GM19193 (cell line): ENCODE data around the gene NUMBL.

Experiments
- POLR2A ChIP-seq: IDR thresholded peaks from 4 replicates; pipeline ENCODE4 v1.6.1; 2011; ENCODE audit not compliant: insufficient read depth, insufficient read length; ENCODE audit errors: extremely low read depth

The NUMBL gene

DNA sequence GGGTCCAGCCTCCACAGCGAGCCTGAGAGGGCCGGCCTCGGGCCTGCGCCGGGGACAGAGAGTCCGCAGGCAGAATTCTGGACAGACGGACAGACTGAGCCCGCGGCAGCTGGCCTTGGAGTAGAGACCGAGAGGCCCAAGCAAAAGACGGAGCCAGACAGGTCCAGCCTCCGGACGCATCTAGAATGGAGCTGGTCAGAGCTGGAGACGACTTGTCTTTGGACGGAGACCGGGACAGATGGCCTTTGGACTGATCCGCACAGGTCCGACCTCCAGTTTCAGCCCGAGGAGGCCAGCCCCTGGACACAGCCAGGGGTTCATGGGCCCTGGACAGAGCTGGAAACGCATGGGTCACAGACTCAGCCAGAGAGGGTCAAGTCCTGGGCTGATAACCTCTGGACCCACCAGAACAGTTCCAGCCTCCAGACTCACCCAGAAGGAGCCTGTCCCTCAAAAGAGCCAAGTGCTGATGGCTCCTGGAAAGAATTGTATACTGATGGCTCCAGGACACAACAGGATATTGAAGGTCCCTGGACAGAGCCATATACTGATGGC is 27.0 kb upstream of the NUMBL start:
- no peak for TF ChIP-seq POLR2A

DNA sequence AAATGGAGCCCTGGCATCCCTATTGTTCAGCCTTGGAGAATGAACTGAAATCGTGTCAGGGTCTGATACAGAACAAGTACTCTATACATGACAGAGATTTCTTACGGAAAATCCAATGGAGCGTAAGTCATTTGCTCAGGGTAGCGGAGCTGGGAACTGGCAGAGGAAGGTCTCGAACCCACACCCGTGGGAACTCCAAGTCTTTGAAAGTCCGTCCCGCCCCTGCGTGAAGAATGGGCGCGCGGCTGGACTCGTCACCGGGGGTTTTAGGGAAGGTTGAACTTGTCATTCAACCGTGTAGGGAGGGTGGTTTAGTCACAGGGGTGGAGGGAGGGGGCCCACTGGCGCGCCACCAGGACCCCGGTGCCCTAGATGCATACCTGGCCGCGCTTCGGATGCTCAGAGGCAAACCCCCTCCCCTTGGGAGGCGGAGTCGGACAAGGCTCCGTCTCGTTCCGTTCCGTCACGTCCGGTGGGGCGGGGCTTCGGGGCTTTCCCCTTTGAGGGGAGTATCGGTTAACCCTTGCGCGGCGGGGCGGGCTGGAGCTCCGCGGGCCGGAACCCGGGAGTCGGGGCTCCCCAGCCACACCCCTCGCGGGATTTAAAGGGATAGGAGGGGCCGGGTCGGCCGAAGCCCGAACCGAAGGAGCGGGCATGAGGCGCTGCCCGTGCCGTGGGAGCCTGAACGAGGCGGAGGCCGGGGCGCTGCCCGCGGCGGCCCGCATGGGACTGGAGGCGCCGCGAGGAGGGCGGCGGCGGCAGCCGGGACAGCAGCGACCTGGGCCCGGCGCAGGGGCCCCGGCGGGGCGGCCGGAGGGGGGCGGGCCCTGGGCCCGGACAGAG is 26.3 kb upstream of the NUMBL start, which contains the start of the genes COQ8B and ITPKC:
Gene COQ8B, minus strand, starts transcription at position 405 of the 843 bp plus-strand sequence. CDS start 2,254 bp downstream, outside the sequence.
Gene ITPKC, plus strand, starts transcription at position 631 of the 843 bp plus-strand sequence. Its CDS starts 24 bp downstream, at position 655.
- TF ChIP-seq POLR2A = no peak

DNA sequence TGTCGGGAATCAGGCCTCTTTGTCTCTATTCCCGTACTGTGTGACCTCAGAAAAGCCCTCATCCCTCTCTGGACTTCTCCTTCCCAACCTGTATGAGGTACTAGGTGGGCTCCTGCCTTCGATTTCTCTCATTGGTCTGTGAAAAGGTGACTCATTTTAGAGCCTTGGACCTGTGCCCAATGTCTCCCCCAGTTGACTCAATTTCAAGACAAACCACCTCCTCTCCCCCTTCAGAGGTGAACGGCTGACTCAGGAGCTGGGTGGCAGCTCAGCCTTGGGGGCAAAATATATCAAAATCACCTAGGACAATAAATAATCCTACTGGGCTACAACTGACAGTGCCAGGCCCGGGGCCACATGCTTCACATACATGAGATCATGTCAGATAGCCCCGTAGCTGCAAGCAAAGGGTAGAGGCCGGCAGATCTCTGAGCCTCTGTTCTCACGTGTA is 25.6 kb upstream of the NUMBL start:
- no peak for TF ChIP-seq POLR2A

DNA sequence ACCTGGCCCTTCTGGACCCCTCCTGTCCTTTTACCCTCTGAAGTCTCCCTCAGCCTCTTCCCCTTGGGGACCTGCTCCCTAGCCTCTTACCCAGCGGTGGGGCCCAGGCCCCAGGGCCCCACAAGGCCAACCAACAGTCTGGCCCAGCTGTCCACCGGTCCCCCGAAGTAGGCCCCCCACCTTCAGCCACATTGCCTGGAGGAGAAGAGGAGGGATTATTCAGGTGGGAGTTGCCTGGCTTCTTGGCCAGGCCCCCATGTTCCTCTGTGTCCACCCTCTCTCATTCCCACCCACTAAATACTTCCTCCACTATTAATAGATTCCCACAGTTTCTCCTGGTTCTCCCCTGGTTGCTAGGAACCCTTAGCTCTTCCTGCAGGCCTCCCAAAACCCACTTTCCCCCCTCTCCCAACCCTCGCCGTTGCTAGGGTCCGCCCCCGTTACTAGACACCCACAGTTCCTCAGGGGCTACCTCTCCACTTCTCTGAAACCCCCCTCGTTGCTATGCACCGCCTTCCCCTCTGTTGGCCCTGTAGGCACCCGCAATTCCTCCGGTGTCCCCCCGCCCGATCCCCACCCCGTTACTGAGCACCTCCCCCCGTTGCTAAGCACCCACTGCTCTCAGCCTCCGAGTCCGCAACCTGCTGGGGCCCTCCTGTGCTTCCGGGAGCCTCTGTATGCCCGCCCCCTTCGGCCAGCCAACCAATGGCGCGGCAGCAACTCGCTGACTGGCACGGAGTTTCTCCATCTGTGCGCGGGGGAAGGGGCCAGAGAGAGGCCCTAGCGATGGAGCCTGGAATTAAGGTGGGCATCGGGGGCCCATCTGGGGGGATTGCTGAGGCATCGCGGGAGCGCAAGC is 24.2 kb upstream of the NUMBL start:
- TF ChIP-seq POLR2A = peak; percentile 14

DNA sequence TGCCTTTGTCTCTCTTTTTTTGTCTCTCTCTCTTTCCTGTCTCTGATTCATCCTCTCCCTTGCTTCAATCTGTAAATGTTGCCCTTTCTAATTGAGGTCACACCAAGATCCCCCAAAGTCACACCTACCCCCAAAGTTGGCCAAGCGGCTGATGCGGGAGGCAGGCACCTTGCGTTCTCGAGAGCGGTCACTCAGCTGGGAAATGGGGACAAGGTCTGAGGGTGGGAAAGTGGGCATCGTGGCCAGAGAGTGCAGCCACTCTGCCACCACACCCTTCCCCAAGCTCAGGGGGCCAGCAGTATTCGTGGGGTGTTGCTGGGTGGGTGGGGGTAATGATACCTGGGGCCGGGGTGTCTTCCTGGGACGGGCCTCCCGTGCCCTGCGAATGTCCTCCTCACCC is 23.5 kb upstream of the NUMBL start:
- no peak for TF ChIP-seq POLR2A

DNA sequence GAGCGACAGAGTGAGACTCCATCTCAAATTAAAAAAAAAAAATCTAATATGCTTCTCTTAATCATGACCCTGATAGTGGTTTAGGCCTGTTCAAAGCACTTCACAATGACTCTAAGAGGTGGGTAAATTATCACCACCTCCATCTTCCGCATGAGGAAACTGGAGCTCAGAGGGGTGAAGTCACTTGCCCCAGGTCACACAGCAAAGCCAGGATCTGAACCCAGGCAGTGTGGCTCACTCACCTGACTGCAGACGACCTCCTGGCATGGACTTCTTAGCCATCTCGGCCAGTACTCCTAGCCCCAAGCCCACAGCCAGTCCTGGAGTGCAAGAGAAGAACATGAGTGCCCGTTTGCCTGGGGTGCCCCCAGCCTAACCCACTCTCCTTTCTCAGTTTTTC is 19.4 kb upstream of the NUMBL start:
- TF ChIP-seq POLR2A = no peak

DNA sequence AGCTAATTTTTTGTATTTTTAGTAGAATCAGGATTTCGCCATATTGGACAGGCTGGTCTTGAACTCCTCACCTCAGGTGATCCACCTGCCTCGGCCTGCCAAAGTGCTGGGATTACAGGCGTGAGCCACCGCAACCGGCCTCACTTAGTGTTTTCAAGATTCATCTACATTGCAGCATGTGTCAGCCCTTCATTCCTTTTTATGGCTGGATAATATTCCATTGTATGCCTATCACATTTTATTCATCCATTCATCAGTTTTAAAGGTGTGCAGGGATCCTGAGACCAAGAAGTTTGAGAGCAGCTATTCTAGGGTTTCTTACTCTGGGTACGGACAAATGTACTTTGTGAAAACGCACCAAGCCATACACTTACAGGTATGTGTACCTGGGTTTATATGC is 17.2 kb upstream of the NUMBL start:
- TF ChIP-seq POLR2A = no peak

DNA sequence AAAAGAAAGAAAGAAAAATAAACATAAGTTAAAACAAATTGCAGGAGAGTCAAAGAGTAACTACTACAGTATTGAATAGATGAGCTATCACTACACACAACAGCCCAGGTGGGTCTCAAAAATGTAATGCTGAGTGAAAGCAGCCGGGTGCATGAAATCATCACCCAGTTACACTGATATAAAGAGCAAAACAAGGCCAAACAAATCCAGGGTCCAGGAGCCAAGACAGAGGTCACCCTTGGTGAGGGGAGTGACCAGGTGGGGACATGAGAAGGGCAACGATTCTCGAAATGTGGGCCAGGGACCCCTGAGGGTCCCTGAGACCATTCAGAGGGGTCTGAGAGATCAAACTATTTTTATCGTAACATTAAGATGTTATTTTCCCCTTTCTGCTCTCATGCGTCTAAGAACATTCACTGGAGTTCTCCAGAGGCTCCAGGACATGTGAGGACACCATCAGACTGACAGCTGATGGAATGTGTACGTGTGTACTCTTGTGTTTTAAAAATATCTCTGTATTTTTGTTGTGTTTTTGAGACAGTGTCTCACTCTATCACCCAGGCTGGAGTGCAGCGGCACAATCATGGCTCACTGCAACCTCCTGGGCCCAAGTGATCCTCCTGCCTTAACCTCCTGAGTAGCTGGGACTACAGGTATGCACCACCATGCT is 15.6 kb upstream of the NUMBL start:
- TF ChIP-seq POLR2A = no peak

DNA sequence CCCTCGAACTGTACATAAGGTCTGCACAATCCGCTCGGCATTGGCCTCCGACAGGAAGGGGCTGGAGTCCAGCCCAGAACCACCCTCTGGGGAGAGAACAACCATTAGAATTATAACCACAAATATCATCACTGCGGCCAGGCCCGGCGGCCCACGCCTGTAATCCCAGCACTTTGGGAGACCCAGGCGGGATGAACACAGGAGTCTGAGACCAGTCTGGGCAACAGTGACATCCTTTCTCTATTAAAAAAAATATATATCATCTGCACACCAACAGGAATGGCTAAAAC is 14.9 kb upstream of the NUMBL start:
- TF ChIP-seq POLR2A = no peak

DNA sequence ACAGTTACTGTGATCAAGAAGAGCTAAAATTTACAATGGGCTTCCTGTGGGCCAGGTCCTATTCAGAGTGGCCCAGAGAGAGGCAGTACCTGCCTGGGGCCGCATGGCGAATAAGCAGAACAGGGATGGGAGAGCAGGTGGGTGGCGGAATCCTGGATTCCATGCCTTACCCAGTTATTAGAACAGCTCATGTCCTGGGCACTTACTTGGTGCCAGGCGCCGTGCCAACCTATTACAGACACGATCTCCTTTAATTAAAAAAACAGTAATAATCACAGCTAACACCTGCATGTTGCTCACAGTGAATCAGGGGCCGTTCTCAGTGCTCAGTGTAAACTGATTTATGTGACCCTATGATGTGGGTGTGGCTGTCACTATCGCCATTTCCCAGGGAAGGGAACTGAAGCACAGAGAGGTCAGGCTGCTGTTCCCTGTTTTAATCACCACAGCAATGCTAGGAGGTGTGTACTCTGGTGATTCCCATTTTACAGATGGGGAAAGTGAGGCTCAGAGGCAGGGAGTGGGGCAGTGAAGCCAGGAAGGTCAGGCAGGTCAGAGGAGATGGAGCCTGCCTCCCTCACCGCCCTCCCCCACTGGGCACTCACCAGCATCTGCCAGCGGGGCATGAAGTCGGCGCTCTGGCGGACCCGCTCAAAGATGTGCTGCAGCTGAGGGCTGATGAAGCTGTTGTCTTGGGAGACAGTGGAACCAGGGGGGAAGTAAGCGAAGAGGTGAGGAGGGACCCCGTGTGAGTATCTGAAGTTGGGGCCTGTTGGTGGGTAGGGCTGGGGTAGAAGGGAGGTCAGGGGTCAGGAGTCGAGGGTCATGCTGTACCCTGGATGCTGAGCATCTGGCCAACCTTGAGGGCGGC is 14.3 kb upstream of the NUMBL start:
- TF ChIP-seq POLR2A = no peak

DNA sequence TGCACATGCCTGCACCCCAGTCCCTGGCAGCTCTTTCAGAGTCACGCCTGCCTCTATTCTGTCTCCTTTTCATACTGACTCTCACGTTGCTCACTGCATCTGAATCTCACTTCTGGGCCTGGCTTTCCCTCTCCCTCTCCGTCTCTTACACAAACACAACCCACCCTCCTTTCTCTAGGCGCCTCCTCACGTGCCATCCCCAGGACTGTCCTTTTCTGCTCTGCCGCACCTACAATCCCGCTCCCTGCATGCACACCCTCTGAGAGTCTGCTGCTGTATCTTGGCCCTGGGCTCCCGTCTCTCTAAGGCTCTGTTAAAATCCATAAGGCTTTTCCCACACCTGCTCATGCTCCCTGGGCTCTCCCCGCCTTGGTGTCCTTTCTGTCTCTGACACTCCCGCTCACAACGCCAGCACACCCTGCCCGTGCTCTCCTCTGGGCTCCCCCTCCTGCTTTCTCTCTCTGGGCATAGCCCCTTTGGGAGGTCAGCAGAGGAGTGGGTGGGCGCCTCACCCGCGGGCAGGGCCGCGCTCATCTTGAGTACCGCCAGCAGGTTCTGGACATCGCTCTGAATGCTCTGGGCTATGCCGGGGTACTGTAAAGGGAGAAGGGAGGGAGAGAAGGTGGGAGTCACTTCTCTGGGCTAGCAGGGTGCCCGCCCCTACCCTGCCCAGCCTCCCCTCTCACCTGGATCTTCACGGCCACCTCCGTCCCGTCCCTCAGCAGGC is 12.7 kb upstream of the NUMBL start:
- TF ChIP-seq POLR2A = no peak

DNA sequence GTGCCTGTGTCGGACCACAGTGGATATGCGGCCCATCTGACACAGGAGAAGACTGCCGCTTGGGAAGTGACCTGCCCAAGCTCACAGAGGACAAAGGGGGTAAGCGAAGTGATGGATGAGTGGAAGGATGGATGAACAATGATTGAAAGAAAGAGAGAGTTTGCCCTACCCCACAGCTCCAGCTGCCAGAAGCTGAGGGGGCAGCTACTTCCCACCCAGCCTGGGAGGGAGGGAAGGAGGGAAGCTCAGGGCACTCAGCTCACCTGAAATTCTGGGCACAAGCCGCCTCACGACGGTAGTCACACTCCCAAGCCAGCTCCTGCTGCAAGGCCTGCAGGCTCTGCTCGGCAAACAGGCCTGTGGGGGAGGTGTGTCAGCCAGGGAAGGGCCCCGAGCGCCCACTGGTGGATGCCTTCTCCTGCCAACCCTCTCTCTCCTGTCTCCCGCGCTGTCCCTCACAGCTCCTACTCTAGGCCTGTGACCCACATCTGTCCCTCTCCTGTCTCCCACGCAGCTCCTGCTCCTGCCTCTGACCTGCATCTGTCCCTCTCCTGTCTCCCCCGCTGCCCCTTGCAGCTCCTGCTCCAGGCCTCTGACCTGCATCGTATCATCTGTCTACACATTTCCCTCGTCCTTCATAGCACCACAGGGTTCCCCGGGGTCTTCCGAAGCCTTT is 12.0 kb upstream of the NUMBL start:
- no peak for TF ChIP-seq POLR2A

DNA sequence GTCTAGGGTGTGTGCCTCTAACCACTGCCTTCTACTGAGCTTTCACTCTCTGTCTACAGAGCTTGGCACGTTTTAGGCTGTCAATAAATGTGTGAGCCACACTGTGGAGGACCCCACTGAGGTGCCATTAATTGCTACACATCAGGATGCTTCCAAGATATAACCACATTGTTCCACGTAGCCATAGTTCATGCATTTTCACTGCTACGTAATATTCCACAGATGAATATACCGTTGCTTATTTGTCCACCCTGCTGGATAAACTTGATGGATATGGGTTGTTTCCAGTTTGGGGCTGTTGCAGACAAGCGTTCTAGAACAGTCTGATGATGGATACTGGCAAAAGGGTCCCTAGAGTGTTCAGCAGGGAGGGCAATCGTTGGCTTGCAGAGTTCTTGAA is 11.3 kb upstream of the NUMBL start:
- no peak for TF ChIP-seq POLR2A
